Cerebellar cortex (tissue), 1 donor: ENCODE results near the gene IL4I1.
A peak's percentile ranks its signal among the peaks of the same experiment; 100 is the strongest.

Source experiments
- DNase-seq: peaks from one replicate; pipeline ENCODE4 v3.0.0-alpha.2; 2015; ENCODE audit warnings: low spot score

The IL4I1 gene

DNA sequence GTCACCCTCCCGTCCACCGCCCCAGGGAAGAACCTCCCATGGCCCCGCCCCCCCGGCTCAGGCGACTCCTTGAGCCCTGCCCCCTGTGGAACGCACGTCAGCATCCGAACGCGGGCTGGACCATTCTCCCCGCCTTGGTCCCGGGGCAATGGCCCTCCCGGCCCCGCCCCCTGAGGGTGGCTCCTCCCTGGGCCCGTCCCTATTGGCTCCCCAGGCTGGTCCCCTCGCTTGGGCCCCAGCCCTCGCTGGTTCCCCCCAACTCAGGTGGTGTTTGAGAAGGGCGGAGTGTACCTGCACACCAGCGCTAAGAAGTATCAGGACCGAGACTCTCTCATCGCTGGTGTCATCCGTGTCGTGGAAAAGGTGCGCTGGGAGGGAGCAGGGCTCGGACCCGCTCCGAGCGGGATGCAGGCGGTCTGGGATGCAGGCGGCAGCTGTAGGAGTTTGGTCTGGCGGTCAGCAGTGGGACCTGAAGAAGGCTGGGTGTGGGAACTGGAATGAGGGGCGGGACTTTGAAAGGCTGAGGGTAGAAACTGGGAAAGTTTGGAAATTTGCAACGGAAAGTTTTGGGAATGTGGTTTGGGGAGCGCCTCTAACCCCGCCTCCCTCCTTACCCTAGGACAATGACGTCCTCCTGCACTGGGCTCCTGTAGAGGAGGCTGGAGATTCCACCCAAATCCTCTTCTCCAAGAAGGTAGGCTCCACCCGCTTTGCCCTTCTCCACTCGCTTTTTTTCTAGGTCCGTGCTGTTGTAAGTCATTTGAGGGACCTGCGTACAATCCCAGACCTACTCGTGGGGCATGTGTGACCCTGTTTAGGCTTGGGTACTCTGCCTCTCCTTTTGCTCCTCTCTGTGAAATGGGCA is 18.6 kb downstream of the IL4I1 start:
- peak; percentile 96 for DNase-seq

DNA sequence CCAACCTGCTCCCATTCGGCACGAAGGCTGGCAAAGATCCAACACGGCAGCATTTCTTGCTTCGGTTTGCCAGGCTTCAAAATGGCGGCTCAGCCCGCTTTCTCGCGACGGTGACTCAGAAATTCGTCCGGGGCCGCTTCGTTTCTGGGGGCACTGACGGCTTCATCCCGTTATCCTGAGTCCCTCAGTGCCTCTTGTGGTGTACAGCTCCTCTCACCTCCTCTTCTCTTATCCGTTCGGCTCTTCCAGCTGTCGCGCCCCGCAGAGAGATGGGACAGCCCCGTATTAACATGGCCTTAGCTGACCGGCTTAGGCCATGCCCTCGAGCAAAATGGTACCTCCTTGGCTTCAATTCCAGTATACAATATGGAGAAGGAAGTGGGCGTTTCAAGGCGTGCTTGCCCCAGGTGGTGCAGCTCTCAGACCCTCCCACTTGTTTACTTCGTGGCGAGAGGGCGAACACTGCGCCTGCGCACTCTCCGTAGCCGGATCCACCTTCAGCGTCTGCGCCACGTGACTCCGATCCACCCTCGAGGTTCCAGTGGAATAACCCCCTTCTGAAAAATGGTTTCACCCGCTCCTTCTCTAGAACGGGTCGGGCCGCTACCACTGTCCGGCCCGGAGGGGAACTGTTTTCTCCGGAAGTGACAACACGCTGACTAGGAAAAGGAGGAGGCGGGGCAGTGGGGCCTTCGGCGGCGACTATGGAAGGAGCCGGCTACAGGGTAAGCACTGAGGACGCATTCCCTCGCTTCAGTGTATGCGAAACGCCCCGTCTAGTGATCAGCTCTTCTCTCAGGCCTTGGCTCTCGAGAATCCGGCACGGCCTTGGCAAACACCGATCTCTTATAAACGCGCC is 19.4 kb downstream of the IL4I1 start, which contains the start of the genes AKT1S1 and TBC1D17:
Gene AKT1S1 (minus strand): TSS at position 336 of the 859 bp plus-strand sequence. CDS start 4,060 bp downstream, outside the sequence.
Gene TBC1D17 (plus strand): TSS at position 683 of the 859 bp plus-strand sequence. CDS start 22 bp downstream, at position 705.
- peak; percentile 100 for DNase-seq

DNA sequence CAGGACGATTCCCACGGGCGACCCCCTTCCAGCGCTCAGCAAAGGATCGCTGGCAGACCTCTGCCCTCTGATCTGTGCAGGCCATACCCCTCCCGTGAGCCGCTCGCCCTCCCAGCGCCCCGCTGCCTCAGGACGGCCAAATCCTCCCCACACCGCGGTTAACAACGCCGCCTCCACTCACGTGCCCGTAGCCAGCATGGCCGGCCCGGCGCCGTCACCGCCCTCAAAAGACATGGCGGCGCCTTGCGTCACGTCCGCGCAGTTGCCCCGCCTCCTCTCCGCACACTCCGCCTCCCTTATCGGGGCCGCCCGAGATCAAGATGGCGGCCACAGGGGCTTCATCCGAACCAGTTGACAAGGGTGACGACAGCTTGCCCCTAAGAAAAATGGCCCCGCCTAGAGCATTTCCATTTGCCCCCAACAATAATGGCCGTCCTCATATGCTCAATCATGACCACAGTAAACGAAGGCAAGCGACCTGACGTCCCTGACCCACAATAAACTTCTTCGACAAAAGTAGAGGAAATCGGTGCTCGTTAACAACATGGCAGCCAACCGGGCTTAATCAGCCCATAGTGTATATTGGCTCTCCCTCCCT is 20.2 kb downstream of the IL4I1 start:
- peak; percentile 99 for DNase-seq

DNA sequence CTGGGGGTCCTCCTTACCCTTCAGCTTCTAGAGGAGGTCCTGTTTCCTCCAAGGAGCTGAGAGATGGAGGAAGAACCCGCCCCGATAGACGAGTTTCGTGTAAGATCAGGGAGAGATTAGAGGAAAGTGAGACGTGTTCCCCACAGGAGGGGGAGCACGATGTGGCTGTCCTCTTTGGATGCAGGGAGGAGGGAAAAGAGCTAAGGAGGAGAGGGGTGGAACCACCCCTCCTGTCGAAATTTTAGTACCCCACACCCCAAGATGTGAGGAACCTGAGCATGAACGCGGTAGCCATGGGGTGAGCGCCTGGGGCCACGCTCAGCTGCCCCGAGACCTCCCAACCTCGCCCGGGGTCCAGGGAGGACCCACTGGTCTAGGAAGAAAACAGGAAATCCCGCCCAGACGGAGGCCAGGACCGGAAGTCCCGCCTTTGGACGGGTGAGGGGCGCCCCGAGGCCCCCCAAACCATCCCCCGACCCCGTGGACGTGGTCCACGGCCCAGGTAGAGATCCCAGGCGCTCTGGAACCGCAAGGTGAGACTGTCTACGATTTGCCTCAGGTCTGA is 20.7 kb downstream of the IL4I1 start:
- DNase-seq, result peak; percentile 73

DNA sequence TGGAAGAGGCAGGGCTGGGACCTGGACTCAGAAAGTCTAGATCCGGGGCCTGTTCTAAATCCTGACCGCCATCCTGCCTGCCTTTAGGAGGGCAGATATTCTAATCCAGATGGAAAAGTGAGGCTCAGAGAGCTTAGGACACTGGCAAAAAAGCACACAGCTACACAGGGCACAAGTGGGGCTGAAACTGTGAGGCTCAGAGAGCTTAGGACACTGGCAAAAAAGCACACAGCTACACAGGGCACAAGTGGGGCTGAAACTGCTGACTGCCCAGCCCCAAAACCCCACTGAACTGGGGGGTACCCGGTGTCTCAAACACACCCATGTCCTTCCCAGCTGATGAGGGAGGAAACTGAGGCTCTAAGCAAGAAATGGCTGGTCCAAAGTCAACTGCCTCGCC is 21.5 kb downstream of the IL4I1 start:
- DNase-seq, result no peak

DNA sequence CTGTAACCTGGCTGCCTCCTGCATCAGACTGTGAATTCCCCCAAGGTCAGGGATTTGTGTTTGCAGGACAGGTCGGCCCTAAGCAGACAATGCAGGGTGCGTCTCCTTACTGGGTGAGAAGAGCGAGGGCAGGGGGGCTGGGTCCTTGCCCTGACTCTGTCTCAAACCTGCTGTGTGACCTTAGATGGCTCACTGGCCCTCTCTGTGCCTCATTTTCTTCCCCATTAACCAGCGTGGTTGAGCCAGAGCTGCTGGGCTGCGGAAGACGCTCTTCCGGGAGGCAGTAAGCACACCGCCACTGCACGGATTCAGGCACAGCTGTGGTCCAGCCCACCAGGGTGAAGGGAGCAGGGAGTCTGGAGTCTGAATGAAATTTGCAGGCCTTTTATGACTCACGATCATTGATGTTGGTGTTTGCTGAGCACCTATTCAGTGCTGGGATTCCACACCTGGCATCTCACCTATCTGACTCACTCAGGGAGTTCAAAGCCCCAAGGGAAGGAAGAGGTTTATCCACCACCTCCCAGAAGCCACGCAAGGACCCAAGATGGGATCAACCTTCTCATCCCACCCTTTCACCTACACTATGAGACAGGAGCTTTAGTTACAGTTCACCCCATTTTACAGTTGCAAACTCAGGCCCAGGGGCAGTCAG is 22.1 kb downstream of the IL4I1 start:
- DNase-seq, result no peak

DNA sequence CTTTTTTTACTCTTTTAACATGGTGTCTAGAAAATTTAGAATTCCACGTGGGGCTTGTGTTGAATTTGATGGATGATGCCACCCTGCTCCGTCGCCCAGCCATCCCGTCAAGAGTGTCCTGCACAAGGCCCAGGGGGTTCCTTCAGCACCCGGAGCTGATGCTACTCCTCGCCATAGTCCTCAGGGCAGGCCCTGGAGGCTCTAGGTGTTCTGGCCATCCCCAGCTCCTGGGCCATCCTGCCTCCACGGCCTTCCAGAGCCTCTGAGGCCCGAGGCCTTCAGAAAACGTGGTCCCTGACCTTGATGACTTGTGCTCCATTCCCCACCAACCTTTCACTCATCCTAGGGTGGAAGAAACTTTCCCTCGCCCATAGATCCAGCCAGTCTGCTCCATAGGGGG is 22.9 kb downstream of the IL4I1 start:
- no peak for DNase-seq

DNA sequence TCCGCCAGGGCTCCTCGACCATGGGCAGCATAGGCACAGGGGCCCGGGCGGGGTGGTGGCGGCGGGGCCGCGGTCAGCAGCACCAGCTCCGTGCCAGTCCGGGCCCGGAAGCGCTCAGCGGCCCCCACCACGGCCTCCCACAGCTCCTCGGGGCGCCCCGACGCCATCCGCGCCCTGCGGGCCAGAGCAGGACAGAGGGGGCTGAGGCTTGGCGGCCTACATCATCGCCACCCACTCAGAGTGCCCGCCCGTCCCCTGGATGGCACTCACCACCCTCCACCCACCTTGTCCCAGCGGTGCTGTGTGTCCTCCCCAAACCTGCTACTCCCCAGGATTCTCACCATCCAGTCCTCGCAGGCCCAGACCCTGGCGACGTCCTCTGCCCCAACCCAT is 23.6 kb downstream of the IL4I1 start:
- no peak for DNase-seq

DNA sequence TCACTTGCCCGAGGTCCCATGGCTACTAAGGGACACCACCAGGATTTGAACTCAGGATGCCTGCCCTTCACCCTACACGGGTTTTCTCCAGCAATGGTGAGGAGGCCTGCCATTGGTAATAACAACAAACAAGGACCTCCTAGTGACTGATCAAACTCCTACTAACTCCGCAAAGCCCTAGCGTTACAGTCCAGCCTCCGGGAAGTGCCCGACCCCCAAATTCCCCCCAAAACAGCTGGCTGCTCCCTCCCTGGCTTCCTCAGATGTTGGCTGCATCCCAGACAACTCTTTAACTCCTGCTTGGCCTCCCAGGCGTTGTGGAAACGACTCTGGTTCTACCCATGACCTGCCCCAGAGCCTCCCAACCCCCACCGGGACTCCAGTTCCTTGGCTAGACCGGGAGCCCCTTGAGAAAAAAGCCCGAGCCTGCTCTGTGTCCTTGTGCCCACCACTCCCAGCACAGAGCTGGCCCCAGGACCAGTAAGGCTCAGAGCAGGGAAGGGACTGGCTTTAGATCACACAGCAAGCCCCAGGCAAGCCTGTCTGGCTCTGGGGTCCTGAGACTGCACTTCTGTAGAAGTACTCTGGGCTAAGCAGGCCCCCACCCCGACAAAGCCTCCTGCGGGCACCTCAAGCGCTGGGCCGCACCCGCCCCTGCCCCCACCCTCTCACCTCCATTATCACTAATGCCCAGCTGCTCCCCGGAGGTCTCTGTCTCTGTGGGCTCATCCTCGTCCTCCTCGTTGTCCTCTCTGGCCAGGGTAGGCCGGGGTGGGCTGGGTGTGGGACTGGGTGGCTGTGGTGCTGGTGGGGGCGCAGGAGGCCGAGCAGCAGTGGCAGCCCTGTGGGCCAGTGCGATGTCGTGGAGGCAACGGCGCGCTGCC is 24.2 kb downstream of the IL4I1 start:
- no peak for DNase-seq

DNA sequence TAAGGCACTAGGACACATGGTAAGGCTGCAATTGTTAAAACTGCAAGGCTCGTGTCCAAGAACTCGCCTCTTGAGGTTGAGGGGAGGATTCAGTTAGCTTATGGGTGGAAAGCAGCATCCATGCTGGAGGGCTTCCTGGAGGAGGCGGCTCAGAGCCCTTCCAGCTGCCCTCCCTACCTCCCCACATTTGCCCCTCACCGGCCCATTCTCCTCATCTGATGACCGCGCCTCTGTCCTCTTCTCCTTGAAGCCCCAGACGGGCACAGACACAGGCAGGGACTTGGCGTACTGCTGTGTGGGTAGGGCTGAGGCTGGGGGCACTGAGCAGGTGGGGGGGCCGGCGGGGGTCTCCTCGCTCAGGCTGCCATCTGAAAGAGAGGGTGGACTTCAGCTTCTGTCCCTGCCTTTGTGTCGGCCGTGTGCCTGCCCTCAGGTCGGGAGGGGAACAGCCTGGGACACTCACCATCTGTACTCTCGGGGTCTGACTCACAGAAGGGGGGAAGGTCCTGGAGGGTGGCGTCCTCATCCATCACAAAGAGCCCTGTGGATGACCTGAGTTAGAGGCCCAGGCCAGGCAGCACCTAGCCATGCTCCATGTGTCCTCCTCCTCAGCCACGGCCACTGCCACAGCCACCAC is 25.2 kb downstream of the IL4I1 start:
- no peak for DNase-seq

DNA sequence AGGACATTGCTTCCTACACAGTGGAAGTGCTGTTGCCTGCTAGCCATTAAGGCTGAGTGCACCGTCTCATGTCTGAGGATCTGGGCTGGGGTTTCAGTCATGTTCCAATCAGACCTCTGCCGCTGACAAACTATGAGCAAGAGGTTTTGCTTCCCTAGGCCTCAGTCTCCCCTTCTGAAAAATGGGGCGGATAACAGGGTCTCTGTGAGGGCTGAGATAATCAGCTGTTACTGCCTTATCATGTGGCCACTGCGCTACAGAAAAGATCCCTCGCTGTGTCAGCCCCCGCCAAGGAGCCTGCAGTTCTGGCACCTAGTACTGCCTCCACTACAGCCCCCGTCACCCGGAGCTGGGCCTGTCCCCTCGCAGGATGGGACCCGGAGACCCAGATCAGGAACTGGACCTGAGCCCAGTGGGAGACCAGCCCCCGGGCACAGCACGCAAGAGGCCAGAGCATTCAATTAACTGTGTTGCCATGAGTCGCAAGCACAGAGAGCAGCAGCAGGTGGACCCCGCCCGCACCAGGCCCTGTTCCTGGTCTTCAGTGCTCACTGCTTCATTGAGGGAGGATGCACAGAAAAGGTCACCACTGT is 26.3 kb downstream of the IL4I1 start:
- no peak for DNase-seq

DNA sequence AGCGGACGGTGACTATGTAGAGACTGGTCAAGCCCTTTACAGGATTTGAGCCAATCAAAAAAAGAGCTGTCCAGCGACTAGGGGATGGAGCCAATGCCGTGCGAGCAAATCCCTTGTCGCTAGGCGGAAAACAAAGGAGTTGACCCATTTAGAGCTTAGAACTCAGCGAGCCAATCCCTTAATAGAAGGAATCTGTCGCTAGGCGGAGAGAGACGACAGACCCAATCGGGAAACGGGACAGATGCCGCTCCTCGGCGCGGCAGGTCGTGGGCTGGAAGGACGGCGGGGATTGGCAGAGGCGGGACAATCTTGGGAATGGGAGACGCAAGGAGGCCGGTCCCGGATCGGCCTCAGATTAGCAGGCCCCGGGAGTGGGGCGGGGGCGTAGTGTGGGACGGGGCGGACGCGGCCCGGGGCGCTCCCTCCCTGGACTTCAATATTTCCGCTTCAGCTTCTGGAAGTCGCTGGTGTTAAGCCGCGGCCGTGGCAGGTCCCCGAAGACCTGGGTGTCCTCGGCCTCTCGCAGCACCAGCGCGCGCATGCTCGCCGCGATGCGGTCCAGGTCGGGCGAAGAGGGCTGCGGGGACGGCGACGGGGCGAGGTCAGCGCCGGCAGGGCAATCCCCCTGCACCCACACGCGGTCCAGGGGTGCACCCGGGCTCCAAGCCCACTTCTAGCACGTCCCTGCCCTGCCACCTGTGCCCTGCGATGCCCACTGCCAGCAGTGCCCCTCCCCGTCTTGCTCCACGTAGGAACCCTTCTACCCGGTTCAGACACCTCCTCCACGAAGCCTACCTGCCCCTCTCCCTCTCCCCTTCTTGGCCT is 27.0 kb downstream of the IL4I1 start:
- DNase-seq, result peak; percentile 100

DNA sequence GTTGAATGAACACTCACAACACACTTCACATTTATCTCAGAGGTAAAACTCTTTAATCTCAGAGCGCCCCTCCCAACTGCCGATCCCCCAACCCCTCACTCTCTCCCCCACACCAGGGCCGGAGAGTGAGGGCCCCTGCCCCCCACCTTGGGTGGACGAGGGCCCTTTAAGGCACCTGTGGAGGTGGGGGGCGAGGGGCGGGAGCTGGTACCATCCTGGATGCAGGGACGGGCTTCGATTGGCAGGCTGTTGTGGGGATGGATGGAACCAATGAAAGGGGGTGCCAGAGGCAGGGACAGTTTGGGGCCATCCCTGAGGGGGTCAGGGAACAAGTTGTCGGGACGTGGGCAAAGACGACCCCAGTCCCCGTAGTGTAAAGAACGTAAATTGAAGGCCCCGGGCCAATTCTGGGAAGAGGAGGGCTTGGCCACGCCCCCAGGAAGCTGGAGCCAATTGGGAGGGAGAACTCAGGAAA is 27.6 kb downstream of the IL4I1 start:
- no peak for DNase-seq

DNA sequence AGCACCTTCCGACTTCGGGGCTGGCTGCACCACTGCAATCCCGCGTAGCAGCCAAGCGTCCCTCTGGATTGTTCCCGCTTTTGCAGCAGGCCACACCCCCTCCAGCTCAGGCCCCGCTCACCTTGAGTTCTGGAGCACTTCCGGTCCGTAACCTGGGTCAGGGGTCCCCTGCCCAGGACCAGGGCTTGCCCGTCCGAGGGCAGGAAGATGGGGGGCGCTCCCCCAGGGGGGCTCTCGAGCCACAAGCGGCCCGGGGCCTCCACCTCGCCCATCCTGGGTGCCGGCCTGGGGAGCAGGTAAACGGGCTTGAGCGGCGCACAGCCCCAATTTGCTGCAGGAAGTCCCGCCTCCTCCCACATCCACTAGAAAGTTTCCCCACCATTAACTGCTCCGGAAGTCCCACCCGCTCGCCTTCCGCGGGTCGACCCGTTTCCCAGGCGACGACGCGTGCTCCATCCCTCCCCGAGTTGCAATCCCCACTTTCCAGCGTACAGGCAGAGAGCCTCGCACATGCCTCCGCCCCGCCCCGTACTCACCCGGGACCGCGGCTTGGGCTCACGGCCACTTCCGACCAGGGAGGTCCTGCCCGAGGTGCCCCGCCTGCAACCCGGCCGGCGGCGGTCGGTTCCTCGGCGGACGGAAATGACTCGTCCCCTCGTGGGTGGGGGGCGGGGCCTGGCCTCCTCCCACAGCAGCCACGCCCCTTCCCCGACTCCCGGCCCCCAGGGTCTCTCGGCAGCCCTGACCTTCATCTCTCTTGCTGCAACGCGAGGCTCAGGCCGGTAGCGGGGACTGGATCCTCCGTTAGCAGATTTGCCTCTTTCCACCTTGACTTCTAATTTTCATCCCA is 29.5 kb downstream of the IL4I1 start, which contains the start of gene PNKP:
Gene PNKP (minus strand): TSS at position 644 of the 850 bp plus-strand sequence. CDS start 372 bp downstream, at position 272.
- DNase-seq, result peak; percentile 96

DNA sequence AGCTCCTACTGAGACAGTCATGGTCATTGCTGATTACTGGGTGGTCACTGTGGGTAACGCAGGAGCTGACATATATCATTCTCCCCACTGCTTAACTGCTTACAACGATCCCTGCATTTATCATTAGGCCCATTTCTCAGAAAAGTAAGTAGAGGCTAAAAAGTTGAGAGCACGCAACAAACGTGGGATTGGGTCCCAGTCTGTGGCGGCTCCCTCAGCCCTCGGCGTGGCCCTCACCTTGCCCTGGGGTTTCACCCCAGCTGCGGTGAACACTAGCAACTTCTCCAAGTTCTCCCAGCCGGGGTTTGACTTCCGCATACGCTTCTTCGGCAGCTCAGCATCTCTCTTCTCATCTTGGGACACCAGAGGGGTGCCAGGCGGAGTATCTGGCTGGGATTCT is 31.8 kb downstream of the IL4I1 start:
- no peak for DNase-seq

DNA sequence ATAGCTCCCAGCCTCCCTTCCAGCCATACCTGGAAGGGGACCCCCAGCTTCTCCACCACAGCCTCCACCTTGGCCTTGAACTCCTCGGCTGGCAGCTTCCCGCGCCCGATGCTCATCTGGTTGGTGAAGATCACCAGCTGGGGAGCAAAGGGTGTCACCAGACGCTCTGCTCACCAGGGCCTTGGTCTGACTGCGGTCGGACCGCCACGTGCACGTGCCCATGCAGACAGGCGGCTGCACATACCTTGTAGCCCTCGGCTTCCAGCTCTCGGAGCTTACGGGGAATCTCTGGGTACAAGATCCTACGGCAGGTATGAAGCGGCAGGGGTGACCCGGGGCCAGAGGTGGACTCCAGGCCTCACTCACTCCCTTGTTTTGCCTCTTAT is 32.8 kb downstream of the IL4I1 start:
- no peak for DNase-seq

DNA sequence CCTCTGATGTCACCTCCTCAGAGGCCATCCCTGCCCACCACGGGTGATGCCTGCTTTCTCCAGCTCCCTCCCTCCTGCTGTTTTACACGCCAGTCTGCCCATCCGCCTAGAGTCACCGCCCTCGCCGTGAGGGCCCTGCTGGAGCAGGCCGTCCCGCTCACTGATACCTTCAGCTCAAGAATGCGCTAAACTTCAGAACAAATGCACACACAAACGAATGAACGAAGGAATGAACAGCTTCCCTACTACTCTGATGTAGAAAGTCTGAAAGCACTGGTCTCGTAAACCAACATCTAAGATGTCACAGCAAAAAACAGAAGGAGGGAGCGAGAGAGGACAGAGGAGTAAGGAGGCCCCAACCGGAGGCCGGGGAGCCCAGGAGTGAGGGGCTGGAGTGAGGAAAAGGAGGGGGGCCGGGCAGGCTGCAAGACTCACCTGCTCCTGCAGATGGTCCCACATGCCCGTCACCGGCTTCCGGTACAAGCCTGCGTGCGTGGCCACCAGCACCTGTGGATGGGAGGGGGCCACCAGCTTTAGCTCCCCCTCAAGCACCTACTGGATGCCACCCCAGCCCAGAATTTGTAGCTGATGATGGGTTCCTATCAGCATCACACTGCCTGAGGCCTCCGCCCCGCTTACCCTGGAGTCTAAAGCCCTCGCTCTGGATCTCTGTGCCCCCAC is 33.3 kb downstream of the IL4I1 start:
- no peak for DNase-seq
